Fibroblast of gingiva (primary cell): ENCODE results near the gene CHRNG.

Source experiments
- DNase-seq: peaks from one replicate; pipeline ENCODE4 v3.0.0-alpha.2; 2011; ENCODE audit warnings: low read depth

Gene CHRNG

GRCh38 chr2:232580648-232580981 lies 41.1 kb downstream of the CHRNG start:
- DNase-seq: no peak

GRCh38 chr2:232581725-232582124 lies 42.2 kb downstream of the CHRNG start:
- DNase-seq: no peak

GRCh38 chr2:232584238-232584637 lies 44.7 kb downstream of the CHRNG start:
- no peak for DNase-seq

- no peak for DNase-seq
Observed at GRCh38 chr2:232586943-232587505, 47.5 kb downstream of the CHRNG start.

- no peak for DNase-seq
Observed at GRCh38 chr2:232587512-232587911, 48.0 kb downstream of the CHRNG start.

GRCh38 chr2:232588031-232588430 lies 48.5 kb downstream of the CHRNG start:
- DNase-seq: no peak

GRCh38 chr2:232588680-232589585 lies 49.4 kb downstream of the CHRNG start:
- DNase-seq: peak; percentile 83

- DNase-seq: peak; percentile 66
Observed at GRCh38 chr2:232592772-232593395, 53.4 kb downstream of the CHRNG start.

GRCh38 chr2:232593982-232594381 lies 54.5 kb downstream of the CHRNG start:
- DNase-seq: no peak
